Stimulated activated CD4-positive, alpha-beta T cell treated with anti-CD3 and anti-CD28 coated beads, Interleukin-15, amount 100 ng/mL, for 1 hour (primary cell): Measurements from ENCODE around the gene EIF2B2.

Source experiments
- DNase-seq, 2 donors: peaks; one replicate each; pipeline ENCODE4 v3.0.0-alpha.2; 2020; ENCODE audit warnings: low read depth in 1 of 2, low spot score in 1 of 2

EIF2B2 gene

DNA sequence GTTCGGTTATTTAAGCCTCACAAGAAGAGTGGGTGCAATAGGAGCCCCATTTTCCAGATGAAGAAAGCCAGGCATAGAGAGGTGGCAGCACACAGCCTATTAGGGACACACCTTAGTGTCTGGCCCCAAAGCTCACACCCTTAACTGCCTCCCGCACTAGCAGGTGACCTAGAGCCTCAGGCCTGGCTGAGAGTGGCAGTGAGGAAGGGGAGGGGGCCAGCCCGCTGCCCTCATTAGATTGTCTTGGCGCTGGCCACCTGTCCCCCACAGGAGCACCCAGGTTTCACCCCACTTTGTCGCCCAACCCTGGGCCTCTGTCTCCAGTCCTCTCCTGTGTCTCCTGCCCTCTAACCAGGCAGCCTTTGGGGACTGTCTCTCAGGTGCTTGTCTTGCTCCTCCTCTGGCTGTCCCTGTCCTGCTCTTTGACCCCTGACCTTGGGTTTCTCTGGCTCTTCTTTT, 28.8 kb upstream of the EIF2B2 start:
- no peak for DNase-seq

DNA sequence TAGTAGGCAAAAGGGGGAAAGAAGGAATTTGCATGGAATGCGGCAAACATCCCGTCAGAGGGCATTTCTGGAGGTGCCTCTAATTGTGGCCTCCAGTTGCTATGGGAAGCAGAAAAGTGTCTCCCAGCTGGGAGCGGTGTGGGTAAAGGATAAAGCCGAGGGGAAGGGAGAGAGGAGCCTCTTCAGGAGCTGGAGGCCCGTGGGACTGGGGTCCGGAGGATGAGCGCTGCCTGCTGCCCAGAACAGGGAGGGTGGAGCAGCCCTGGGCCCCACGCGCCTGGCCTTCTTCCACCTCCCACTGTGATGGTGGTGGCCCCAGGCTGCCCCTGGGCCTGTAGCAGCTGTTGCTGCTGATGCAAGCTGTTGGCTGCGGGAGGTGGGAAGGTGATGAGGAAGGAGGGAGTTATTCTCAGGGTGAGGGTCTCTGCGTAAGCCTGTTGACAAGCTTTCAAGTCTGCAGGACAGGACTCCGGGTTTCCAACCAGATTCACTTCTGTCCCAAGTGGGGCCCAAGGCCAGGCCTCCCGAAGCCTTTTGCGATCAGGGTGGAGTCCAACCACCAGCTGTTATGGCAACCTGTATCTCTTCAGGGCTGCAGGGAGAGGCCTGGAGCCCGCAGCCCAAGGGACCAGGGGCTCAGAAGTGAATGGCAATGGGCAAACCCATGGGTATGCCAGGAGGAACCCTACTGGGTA, 28.2 kb upstream of the EIF2B2 start:
- DNase-seq = no peak

DNA sequence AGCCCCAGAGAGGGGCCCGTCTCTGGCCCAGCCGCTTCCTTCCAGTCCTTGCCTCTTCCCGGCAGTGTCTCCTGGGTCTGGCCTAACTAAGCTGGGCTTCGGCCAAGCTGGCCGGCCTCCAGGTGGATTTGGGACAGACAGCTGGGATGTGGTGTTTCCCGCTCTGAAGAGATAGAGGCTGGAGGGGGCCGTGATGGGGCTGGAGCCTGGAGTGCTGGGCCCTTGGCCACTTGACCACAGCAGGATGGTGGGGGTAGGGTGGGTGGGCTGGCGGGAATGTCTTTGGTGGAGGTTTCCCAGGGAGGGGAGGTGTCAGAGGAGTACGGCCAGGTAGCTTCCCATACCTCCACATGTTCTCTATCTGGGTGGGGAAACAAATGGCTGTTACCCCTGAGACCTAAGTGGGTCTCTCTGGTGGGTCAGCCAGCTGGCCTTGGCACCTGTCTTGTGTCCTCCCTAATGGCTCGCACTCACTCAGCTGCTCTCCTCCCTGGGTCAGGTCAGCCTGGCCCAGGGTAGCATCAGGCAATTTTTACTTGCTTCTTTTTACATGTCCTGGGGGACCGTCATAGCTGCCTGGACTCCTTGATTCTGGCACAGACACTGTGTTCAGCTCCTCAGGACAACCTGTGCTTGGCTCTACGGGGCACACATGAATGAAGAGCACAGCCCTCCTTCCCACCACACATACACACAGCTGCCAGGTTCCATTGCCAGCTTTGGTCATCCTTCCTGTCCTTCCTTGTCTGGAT, 27.5 kb upstream of the EIF2B2 start:
- no peak for DNase-seq

DNA sequence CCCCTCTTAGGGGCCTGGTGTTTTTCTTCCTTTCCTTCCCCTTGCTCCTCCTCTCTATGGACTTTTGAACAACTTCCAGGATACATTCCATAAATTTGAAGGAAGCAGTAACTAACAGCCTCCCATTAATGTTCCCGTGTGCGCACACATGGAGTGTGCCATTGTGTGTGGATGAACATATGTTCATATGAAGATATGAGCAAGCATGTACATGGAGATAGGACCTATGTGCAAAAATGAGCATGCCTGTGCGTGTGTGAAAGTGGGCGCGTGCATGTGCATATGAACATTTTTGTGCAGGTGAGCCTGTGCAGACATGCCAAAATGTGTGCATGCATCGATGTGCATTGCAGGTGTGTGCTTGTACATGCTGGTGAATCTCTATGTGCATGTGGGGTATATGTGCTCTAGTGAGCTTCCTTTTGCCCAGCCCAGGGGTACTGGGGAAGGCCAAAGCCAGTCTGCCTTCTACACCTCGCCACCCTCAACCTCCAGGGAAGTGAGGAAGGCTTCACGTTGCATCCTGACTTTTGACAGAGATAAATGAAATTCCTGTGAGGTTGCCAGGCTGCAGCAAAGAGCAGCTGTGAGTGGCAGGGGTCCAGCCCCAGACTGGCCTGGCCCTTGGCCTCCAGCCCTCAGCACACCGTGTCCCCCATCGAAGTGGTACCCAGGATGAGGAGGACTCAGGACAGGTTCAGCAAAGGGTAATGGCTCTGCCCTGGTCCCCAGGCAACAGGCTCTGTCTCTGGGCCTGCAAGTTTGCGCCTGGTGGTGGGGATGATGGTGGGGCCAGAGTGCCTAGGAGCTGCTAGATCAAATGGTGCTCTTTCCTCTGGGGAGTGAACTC, 26.2 kb upstream of the EIF2B2 start:
- no peak for DNase-seq

DNA sequence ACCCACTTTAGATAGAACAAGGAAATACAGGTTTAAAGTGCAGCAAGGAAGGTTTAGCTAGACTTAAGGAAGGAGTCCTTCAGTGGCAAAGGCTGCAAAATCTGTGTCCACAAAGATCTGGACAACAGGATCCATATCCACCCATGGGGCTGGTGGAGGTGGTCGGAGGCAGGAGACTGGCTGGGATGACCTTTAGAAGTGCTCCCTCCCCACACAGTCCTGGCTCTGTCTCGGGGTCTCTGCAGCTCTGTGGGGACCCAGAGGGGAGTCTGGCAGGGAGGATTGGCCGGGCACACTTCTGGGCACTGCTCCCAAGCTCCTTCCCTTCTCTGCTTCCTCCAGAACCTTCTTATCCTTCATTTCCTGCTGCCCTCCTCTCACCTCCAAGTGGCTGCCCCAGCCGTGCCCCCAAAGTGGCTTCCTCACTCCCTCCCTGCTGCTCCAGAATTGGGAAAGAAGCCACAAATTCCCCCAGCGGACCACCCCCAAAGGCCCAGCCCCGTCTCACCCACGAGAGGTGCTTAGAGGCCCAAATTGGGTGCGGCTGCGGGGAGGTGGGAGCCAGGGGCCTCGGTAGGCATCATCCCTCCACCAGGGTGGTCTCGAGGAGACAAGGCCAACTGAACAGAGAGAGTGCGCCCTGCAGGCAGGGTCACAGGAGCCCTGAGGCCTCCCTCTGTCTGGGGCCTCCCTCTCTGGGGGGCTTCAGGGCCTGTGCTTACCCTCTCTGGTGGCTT, 25.4 kb upstream of the EIF2B2 start:
- no peak for DNase-seq

DNA sequence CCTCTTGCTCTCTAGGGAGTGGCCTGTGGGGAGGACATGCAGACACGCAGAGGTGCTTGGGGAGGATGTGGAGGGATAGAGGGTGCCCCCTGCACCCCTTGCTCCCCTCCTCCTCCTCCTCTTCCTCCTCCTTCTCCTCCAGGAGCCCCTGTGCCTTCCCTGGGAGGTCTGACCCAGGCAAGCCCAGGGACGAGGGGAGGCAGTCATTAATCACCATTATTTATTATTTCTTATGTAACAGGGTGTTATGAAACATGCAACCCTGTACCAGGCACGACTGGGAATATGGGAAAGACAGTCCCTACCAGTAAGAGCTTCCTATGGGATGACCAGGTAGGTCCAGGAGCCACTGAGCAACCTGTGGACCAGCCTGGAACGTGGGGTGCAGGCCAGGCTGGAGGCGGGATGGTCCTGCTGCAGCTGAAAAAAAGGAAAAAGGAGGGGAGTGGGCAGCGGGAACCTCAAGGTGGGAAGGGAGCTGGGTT, 24.8 kb upstream of the EIF2B2 start:
- DNase-seq = no peak

DNA sequence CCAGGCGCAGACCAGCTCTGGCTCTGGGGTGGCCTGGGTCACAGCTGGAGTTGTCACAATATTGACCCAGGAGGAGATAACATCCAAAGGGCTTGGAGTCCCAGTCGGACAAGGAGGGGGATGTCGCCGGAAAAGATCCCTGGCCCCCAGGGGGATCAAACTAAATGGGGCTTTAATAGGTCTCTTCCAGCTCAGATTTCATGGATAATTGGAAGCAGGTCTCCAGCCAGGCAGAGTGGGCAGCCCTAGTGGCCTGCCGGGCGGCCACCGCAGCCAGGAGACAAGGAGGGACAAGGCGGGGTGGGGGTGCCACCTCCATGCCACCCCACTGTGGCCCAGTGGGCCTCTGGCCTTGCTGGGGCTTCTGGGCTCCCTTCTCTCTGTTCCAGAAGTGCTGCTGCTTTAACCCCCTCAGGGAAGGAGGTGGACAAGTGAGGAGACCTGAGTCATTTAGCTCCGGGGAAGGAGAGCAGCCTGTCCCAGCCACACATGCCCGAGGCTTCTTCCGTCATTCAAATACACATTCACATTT, 24.2 kb upstream of the EIF2B2 start:
- no peak for DNase-seq

DNA sequence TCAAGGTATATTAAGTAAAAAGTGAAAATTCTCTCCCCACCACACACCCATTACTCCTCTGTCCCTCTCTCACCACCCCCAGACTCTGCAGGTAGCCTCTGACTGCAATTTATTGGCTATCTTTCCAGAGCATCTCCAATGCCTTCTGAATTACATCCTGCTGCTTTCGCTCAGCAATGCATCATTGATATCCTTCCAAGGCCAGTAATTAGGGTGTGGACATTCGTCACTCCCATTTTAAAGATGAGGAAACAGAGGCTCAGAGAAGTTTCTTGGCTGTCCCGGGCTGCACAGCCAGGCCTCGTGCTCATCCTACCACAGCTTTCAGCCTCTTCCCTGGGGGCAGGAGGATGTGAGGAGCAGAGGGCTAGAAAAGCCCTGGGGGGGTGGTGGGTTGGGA, 23.7 kb upstream of the EIF2B2 start:
- DNase-seq = no peak

DNA sequence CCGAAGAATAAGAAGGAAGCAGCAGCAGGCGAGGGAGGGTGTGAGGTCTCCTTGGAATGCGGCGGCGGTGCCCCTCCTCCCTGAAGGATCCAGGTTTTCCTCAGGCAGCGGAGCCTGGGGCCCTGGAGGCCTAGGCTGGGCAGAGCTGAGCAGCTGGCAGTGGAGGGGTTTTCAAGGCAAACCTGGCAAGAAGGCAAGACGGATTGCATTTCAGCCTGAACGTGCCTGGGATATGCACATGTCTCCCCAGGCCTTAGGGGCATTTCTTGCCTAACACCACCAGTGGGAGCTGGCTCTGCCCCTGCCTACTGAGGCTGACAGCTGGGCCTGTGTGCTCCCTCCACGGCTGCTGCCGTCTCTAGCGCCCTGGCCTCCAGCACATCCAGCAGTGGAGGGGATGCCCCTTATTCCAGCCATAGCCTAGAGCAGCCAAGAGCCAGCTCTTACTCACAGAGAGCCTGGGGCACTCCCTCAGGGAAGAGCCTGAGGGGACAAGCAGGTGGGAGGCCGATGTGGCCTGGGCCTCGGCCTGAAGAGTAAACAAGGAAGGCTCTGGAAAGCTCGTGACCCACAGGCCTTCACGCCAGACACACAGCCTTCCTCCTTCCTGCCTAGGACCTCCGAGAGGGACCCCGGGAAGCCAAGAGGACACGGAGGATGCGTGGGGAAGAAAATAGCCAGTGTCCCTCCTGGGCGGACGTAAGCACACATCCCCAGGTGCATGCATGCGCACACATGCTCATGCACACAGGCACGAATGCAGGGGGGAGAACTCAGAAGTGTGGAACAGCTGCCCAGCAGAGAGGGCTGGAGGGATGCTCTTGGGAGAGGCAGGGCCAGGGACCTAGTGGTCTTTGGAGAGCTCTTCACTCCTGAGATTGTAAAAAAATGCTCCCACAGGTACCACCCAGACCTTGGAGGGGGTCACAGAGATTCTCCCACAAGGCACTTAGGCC, 23.0 kb upstream of the EIF2B2 start:
- no peak for DNase-seq

DNA sequence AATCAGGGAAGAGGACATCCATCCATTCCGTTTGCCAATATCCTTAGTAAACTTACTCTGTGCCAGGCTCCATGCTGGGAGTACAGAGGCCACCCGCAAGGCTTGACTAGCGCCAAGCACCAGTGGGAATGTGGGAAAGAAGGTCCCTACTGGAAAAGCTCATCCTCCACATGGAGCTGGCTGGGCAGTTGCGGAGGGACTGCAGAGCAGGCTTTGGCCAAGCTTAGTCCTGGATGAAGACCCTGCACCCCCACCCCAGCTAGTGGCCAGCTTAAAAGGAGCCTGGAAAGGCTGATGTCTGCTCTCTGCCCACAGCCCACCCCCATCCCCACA, 22.4 kb upstream of the EIF2B2 start:
- DNase-seq = no peak

DNA sequence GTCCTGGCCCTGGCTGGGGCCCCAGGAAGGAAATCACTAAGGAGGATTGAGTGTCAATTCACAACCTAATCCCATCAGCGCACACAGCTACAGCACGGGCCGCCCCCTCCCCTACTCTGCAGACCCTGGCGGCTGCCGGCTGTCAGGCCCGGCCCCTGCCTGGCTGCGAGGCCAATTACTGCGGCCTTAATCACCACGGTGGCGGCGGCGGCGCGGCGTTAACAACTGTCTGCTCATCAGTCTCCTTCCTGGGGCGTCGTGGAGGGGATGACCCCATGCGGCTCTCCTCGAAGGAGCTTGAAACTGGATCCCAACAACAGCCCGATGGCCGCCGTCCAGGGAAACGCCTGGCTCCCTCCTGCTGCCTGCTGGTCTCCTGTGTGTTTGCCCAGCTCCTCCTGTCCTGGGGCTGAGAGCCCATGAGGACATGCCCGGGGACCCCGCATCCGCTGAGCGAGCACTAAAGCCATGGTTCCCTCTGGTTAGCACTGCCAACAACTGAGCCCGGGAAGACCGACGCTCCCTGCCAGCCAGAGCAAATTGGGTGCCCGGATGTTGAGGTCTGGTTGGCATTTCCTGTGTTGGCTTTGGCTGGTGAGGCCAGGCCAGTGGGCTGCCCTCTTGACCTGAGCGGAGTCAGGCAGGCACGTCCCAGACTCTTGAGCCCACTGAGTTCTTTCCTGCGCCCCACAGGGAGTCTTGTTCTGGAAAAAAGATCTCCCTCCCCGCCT, 21.8 kb upstream of the EIF2B2 start:
- DNase-seq = no peak

DNA sequence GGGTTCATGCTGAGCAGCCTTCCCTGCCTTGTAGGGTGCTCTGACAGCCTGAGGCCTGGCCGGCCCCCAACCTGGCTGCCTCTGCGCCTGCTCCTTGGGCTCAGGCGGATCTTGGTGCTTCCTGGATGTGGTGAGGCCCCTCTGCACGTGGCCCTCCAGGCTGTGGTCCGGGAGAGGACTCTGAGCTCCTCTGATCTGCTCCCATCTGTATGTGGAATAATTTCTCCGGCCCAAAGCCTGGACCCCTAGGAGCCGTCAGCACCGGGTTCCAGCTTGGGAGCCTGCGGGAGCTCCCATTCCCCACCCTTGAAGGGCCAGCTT, 21.3 kb upstream of the EIF2B2 start:
- no peak for DNase-seq

DNA sequence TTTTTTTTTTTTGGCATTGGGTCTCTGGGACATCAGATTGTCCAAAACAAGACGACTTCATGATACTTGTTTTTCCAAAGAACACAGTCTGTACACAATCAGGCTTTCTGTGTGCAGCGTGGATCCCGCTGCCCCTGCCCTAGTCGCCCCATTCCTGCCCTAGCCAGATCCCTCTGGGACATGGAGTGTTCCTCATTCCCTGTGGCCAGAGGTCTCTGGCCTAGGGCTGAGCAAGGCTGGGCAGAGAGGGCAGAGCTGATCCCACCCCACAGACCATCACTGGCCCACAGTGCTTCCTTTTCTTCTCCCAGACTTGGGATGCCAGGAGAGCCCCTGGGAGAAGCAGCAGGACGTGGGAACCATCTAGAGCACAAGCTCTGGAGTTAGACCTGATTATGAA, 20.9 kb upstream of the EIF2B2 start:
- DNase-seq = no peak

DNA sequence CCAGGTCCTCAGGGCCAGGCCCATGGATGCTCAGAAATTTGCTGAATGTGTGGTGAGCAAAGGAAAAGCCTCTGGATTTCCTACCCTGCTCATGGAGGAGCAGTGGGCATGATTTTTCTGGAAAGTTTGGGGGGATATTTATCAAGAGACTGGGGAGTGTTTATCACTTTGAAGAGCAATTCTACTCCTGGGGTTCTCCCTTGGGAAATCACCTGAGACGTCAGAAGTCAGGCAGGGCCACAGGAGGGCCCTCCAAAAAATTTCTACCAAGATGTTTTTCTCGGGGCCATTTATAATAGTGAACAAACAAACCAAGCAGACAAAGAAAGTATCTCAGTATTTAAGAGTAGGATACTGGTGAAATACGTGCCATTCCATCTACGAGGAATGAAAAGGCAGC, 20.1 kb upstream of the EIF2B2 start:
- no peak for DNase-seq

DNA sequence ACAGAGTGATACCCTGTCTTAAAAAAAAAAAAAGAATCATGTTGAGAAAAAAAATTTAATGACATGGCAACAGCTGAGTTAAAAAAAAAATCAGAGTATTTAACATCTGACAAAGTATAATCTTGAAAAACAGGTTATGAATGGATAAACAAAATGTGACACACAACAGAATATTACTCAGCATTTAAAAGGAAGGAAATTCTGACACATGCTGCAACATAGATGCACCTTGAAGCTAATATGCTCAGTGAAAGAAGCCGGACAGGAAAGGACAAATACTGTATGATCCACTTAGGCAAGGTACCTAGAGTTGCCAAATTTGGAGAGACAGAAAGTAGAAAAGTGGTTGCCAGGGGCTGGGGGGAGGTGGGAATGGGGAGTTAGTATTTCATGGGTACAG, 19.4 kb upstream of the EIF2B2 start:
- DNase-seq = no peak

DNA sequence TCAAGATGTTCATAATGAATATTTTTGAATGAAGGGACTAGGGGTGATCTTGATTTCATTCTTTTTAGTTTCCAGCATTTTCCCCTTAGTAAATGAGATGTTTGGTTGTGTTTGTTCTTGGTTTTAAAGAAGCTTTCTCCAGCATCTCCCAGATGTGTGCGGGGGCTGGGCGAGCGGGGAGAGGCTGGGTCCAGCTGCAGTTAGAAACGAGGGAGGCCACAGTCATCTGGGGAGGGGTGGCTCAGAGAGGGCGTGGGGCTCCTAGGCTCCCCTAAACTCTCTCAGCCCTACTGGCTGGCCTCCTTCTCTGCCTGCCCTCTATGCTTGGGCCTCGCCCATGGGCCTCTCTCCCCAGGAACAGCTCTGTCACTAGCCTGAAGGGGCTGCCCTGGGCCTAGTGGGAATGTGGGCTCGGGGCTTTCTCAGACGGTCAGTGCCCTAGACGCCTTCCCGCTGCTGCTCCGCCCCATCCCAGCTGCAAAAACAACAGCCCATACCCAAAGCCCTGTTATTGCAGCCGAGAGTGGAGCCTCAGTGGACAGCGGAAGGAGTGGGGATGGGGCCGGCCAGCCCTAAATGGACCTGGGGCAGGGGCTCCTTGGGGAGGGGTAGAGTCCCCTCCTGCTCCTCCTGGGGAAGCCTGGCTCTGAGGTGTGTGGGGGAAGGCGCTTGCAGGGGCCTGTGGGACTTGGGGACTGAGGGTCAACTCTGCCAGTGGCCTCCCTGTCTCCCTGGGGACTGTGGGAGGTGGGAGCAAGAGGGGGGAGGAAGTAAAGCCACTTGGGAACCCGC, 18.3 kb upstream of the EIF2B2 start:
- DNase-seq = no peak

DNA sequence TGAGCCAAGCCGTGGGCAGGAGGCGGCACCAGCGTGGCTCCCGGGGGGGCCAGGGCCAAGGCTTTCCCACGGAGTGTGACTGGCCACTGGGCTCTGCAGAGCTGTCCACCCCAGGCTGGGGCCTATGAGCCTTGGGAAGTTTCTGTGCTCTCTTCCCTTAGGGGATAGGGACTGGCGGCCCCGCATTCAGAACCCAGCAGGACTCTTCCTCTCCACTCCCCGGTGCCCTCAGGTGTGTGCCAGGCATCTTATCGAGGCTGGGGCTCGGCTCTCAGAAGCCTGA, 17.8 kb upstream of the EIF2B2 start:
- DNase-seq = no peak

DNA sequence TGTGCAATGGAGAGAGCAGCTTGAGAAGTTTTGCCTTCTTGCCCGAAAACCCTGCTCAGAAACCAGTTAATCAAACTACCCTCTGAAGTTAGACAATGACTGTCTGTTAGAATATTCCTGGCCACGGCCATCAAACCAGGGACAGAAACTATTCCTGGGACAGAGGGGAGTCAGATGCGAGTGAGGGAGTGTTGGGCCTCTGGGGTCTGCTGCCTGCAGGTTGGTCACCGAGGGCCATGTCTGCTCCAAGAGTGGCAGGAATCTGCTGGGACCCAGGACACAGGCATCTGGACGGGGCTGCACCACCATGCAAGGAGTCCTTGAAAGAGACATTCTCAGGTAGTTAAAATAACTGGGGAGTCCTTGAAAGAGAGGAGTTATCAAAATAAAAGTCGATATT, 16.9 kb upstream of the EIF2B2 start:
- DNase-seq = no peak

DNA sequence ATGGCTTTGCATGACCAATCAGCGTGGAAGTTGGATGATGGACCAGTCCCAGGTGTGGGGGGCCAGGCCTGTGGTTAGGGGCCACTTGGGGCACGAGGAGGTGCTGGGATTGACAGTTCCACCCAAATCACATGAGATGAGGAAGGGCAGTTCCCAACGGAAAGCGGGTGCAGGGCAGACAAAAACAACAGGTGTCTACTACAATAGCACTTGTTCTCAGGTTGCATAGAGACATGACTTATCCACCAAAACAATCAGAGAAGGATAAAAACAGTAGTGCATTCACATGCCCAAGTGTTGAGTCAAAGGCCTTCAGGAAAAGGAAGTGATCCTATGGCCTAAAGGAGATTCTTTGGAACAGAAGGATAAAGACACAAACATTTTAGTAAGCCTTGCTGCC, 14.6 kb upstream of the EIF2B2 start:
- no peak for DNase-seq
